ENCODE measurements around the gene PDE4A.
A peak's percentile ranks its signal among the peaks of the same experiment; 100 is the strongest.

PDE4A gene

DNA sequence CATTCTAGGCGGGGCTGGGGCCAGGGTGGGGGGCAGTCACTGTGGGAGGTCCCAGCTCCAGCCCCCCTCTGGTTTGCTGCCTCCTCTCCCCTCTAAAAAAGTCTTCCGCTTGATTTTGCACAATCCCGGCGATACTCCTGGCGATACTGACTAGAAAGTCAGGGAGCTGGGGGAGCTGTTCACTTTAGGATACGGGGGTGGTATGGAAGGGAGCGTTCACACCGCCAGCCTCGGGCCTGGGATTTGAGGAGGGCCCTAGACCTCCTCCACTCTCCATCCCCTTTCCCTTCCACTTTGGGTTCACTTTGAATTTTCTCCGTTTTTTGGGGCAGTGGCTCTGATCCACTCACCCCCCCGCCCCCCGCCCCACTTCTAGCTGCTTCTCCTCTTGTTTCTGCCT, 47.8 kb downstream of the PDE4A start:
- no peak for DNase-seq

DNA sequence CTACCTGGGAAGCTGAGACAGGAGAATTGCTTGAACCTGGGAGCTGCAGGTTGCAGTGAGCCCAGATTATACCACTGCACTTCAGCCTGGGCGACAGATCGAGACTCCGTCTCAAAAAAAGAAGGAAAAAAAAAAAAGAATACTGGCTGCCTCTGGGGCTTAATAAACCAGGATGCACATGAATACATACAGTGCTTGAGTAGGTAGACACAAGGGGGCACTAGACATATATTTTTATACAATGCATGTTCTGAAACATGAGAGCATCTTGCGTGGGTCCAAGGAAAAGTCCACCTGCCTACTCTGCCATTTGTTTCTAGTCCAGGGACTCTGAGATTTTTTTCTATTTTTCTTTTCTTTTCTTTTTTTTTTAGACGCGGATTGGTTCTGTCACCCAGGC, 51.6 kb downstream of the PDE4A start:
- DNase-seq = no peak

DNA sequence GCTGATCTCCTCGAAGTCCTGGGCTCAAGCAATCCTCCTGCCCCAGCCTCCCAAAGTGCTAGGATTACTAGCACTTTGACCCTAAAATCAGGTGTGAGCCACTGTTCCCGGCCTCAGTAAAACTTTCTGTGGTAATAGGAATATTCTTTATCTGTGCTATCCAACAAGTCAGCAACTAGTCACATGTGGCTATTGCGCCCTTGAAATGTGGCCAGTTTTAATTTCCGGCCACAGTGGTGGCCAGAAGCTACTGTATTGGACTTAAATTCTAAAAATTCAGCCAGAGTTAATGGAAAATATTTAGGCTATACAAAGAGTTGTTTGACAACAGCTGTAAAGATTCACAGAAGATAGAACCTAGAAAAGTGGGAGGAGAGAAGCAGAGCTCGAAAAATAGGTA, 52.9 kb downstream of the PDE4A start:
- no peak for DNase-seq

DNA sequence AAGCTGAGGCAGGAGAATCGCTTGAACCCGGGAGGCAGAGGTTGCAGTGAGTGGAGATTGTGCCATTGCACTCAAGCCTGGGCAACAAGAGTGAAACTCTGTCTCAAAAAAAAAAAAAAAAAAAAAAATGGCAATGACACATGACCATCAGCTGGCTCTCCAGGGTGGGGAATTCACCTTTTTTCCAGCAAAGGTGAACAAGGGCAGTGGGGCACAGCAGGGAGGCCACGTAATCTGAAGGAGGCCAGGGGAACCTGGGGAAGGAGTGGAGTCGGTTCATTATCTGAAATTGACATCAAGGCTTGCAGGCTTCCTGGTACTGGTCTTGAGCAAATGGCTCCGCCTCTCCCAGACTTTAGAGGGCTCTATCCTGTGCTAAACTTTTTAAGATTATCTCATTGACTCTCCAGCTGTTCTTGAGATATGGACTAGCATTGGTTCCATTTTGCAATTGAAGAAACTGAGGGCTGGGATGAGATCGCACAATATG, 54.7 kb downstream of the PDE4A start:
- no peak for DNase-seq

DNA sequence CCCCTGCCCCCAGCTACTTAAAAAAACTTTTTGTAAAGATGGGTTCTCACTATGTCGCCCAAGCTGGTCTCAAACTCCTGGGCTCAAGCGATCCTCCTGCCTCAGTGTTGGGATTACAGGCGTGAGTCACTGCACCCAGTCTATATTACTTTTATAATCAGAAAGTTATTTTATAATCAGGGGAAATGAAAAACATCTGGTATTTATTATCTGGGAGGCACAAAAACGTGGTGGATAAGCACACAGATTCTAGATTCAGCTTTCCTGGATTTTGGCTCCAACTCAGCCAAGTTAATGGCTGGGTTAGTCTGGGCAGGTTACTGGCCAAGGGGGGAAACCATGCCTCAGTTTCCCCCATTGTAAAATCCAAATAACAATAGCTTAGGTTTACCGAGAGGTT, 58.1 kb downstream of the PDE4A start:
- DNase-seq = no peak

DNA sequence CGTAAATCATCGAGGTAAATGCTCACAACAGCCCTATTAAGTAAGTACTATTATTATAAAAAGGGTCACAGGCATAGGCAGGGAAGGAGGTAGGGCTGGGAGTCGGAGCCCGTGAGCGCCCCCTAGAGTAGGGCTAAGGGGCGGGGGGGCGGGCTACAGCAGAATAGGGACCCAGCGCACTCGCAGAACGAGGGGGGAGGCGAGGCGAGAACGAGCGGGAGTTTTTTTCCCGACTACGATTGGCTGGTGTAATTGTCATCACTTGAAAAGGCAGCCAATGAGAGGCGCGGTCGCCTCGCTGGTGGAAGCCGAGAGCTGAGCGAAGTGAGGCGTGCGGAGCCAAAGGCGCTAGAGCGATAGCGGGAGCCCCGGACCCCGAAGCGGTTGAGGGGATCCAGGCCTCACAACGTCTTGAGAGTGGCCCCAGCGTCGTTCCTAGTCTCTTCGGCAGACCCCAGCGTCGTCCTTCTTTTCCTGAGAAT, 58.6 kb downstream of the PDE4A start:
- DNase-seq = peak; percentile 89

DNA sequence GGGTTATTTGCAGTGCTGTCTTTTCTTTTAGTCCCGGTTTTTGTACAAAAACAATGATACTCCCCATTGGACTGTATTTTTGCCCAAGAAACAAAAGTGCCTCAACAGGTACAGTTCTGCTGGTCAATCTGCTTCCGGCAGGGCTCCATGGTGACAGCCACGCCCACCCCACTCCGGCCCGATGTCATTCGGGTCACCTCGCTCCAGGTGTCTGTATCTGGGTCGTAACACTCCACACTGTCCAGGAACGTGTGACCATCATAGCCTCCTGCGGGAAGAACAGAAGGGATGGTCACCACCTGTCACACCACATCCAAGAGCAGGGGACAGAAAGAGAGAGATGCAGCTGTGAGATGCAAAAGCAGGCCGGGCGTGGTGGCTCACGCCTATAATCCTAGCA, 66.2 kb downstream of the PDE4A start:
- DNase-seq = no peak

DNA sequence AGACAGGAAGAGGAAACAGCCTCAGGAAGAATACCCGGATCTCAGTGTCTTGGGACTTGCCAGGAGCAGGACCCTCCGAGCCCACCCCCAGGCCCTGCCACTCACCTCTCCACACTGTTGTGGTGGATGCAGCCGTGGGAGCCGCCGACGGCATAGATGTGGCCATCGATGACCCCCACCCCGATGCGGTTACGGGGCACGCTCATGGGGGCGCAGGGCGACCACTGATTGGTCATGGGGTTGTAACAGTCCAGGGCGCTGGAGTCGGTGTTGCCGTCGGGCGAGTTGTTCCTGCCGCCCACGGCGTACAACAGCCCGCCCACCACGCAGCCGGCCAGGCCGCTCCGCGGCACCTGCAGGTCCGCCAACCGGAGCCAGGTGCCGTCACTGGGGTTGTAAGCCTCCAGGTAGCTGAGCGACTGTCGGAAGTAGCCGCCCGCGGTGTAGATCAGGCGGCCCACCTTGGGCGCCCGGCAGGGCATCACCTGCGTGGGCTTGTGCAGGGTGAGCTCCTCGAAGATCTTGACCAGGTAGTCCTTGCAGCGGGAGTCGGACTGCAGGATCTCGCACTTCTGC, 71.2 kb downstream of the PDE4A start:
- no peak for DNase-seq

DNA sequence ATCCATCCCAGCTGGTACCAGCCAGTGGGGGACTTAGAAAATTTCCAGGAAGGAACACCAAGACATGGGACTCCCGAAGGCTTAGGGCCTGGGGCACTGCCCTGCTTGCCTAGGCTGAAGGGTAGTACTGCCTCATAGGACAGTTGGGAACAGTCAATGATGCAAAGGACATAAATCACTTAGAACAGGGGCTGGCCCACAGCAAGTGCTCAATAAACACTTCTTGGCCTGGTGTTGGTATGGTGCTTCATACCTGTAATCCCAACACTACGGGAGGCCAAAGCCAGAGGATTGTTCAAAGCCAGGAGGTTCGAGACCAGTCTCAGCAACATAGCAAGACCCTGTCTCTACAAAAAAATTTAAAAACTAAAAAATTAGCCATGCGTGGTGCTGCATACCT, 77.0 kb downstream of the PDE4A start:
- no peak for DNase-seq

DNA sequence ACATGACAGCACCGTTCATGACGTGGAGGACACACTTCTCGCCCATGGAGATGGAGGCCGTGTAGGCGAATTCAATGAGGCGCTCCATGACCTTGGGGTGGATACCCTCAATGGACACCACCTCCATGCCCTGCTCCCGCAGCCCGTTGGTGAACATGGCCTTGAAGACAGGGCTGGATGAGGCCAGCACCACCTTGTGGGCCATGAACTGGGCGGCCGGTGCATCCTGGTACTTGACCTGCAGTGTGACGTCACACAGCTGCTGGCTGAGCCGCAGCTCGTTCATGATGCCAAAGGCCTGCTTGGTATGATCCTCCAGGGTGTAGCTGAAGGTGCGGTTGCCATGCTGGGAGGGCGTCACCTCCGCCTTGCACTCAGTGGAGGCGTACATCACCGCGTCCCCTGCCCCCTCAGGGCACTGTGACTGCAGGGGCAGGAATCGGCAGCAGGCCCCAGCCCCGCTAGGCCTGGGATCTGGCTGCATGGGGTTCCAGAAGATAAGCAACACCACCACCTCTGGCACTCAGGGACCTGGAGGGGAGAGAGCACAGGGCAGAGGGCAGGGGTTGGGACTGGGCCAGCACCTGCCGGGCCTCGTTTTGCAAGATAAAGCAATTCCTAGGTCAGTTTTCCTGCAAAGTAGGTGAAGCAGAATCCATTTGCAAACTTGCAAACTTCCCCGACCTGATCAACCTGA, 79.4 kb downstream of the PDE4A start:
- DNase-seq = no peak

DNA sequence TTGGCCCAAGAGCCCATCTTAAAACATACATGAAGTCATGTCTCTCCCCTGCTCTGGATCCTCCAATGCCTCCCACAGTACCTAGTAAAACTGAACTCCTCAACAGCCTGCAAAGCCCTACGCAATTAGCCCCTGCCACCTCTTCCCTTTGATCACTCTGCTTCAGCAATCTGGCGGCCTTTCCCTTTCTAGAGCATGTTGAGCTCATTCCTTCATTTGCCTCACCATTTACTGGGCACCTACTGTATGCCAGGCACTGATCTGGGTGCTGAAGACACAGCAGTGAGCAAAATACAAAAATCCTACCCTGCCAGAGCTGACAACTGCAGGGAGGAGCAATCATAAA, 79.9 kb downstream of the PDE4A start:
- DNase-seq = no peak

DNA sequence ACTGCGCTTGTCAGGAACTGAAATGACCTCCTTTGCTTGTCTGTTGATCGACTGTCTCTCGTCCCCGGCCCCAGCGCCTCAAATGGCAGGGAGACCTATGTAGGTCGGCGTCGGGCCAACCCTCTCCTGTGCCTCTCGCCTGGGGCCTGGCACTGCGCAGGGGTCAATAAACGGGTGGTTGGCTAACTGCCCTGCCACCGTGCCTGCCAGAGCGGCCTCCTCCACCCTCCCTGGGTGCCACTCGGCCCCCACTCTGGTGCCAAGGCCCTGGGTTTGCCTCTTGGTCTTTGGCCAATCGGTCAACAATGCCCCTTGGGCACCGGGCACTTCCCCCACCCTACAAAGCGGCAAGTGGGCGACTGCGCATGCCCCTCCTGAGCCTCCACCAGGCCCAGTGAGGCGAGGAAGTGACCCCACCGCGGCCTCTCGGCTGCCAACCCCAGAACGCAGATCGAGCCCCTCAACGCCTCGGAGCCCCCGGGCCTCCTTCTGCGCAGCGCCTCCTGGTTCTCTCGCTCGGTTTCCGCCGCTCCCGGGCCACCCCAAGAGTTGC, 81.7 kb downstream of the PDE4A start:
- DNase-seq = peak; percentile 35 to 47

DNA sequence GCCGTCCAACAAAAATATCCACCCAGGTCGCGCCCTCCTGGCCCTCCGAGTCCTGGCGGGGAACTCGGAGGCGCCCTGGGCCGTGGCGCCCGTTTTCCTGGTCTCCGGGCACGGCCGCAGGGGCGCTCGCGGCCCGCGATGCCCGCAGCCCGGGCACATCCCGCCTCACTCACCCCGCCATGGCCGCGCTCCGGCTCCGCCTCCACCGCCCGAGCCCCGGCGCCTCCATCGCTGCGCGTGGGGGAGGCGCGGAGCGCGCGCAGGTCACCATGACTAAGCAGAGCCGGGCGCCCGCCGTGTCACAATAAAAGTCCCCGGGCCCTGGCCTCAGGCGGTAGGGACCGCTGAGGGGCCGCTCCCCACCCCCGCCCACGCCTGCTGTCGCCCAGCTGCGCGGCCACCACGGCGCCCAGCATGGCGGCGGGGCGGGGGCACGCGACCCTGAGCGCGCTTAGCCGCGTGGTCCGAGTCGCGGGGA, 82.2 kb downstream of the PDE4A start:
- peak; percentile 85 to 89 for DNase-seq

DNA sequence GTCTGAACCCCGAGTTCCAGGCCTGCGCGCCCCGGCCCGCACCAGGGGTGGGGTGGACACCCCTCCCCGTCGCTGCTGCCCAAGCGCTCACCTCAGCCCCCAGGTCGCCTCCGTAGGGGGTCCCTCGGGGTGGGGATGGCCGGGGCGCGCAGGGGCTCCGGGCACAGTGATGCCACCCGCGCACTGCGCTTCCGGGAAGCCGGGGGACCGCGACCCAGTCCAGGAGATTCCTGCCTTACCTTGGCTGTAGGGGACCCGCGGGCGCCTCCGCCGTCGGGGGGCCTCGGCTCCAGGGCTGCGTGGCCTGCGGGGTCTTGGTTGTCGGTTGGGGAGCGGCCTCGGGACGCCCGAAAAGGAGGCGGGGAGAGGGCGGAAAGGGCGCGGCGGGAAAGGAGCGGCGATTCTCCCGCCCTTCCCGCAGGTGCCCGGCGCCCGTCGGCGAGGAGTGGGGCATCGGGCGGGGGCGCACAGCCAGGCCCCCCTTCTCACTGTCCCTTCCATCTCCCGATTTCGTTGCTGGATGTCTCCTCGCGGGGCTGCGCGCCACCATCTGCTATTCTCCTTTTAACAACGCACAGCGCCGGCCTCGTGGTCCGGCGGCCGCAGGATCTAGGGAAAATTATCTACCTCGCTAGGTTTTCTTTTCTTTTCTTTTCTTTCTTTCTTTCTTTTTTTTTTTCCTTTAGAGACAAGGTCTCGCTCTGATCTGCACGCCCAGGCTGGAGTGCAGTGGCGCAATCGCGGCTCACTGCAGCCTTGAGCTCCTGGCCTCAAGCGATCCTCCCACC, 82.9 kb downstream of the PDE4A start, which contains the start of gene KEAP1:
TSS of gene KEAP1 (minus strand) at position 355 of the 788 bp plus-strand sequence. CDS start 3,323 bp downstream, outside the sequence.
- peak in 1 of 2 donors; percentile 37 for DNase-seq

DNA sequence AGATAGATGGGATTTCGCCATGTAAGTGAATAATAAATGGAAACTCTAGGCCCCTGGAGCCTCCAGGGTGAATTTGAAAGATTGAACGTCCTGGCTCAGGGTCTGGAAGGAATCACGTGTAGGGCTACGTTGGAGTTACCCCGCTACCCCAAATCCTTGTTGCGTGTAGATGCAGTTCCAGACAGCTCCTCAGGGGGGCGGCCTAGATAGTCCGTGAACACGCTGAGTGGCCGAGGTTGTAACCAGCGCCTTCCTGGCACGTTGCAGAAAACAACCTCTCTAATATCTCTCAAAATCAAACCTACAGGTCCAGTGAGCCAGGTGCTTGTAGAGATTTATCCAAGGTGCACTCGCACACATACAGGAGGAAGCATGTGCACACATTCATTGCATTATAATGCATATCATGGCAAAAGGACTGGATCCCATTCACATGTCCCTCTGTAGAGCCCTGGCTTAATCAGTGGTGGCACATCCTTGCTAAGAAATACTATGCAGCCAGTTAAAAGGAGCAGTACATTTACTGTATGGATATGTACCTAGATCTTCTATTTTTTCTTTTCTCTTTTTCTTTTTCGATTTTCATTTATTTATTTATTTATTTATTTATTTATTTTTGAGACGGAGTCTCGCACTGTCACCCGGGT, 85.4 kb downstream of the PDE4A start:
- DNase-seq = peak; percentile 73 to 85

DNA sequence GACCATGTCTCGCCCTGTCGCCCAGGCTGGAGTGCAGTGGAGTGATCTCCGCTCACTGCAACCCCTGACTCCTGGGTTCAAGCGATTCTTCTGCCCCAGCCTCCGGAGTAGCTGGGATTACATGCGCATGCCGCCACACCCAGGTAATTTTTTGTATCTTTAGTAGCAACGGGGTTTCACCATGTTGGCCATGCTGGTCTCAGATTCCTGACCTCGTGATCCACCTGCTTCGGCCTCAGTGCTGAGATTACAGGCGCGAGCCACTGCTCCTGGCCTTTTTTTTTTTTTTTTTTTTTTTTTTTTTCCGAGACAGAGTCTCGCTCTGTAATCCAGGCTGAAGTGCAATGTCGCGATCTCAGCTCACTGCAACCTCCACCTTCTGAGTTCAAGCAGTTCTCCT, 87.7 kb downstream of the PDE4A start:
- DNase-seq = no peak

DNA sequence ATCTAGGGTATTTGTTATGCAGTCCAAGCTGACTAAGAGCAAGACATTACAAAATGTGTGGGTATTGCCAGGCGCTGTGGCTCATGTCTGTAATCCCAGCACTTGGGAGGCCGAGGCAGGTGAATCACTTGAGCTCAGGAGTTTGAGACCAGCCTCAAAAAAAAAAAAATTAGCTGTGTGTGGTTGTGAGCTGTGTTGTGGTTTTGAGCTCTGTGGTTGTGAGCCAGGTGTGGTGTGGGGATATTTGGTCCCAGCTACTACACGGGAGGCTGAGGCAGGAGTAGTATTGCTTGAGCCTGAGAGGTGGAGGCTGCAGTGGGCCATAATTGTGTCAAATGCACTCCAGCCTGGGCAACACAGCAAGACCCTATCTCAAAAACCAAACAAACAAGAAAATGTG, 88.4 kb downstream of the PDE4A start:
- no peak for DNase-seq

DNA sequence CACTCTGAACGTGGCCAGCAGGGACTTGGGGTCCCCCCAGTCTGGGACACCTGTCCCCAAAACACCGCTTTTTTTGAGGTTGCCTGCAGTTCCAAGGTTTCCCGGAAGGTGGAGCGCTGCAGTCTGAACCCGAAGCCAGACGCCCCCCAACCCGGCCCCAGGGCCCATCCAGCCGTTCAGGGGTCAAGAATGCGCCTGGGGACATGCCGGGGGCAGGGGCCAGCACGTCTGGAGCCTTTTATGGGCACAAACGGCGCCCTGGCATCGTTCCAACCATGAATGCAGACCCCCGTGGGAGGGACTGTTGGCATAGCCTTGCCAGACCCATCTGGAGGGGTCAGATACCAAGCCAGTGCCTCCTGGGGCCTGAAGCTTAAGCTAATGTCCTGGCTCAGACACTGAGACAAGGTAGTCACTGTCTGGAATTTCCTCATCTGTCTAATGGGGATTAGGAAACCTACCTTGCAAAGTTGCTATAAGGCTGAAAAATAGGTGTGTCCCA, 90.0 kb downstream of the PDE4A start:
- DNase-seq = peak; percentile 34 to 62

DNA sequence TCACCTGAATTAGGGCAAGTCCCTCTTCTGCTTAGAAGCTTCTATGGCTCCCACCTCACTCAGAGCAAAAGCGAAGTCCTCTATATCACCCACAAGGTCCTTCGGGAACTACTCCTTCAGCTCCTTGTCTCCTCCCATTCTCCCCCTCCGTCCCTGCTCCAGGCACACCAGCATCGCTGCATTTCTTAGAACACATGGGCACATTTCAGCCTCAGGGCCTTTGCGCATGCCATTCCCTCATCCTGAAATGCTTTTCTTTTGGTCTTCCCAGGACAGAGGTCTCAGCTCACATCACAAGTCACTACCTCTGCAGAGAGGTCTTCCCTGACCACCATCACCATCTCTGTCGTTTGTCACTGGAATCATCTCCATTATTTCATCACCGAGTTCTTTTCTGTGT, 92.9 kb downstream of the PDE4A start:
- DNase-seq = no peak

DNA sequence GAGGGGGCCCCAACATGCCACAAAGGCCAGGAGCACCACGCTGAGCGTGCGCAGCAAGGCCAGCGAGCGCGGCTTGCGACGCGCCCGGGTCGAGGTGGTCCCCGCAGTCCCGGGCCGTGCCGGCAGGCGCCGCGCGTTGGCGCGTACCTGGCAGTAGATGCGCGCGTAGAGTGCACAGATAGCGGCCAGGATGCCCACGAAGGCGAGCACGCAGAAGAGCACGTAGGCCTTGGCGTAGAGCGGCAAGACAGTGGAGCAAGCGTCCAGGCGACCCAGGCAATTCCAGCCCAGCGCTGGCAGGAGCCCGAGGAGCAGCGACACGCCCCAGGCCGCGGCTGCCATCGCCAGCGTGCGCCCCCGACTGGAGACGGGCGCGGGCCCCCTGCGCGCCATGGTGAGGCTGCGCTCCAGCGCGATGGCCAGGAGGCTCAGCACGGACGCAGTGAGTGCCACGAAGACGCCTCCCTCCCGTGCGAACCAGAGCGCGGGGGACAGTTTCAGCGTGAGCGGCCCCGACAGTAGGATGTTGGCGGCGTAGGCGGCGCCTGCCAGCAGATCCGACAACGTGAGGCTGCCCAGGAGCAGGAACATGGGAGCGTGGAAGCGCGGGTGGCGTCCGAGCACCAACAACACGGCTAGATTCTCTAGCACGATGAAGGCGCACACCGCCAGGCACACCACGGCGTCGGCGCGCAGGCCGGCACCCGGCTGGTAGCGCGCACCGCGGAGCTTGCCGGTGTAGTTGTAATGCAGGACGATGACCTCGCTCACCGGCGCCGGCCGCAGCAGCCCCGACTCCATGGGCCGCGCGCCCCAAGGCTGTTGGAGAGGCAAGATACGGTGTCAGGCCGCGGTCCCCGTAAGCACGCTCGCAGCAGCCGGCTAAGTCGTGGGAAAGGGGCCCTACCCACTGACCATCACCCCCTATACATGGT, 94.1 kb downstream of the PDE4A start:
- peak in 1 of 2 donors; percentile 24 for DNase-seq

DNA sequence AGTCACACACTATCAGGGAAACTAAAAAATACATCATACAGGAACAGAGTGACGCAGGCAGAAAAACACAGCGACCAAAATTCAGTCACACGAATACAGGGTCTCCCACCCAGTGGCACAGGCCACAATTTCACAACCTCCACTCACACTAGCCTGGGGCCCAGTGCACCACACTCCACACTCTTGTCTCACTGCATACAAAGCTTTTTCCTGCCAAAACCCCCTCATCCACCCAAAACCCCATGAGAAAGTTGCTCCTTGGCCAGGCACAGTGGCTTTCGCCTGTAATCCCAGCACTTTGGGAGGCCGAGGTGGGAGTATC, 95.7 kb downstream of the PDE4A start:
- DNase-seq = no peak
